Embryonic facial prominence (tissue), 1 donor: Measurements from ENCODE around the gene ARHGEF17.

Source experiments
- DNase-seq: peaks from one replicate; pipeline ENCODE4 v3.0.0-alpha.2; 2016; ENCODE audit errors: extremely low spot score

The ARHGEF17 gene

GRCh38 chr11:73333173-73333572 is 25.1 kb downstream of the ARHGEF17 start:
- DNase-seq, result no peak

- DNase-seq, result no peak
These were observed 25.7 kb downstream of the ARHGEF17 start for GRCh38 chr11:73333640-73334383.

DNA sequence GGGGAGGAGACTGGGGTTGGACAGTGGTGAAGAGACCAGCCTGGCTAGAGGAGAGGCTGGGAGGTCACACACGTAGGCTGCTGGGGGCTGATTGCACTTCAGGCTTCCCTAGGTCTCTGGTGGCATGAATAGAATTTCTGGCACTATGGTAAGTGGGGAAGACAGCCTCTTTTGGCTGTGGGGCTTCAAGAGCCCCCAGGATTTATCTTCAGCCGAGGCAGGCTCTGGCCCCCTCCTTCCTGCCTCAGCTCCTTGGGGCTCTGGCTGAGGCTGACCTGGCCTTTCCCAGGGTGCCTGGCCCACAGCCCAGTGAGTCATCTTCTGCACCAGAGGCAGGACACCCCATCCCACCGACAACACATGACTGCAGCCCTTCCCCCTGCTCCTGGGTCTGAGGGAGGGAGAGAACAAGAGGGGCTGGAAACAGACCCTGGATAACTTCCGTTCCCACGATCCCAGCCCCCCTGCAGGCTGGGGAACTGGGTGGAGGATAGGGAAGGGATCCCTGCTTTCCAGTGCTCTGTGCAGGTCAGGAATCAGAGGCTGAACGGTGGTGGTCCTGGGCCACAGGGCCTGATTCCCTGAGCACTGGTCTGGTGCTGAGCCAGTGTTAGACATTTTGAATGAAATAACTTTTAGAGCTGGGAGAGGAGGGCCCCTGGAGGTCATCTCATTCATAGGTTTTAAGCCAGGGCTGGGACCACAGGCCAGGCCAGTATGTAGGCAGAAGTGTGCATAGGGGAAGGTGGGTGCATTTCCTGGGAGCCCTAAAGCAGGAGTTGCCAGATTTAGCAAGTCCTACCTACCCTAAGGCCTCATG is 26.5 kb downstream of the ARHGEF17 start:
- no peak for DNase-seq

- peak; percentile 73 for DNase-seq
These were observed 27.3 kb downstream of the ARHGEF17 start for GRCh38 chr11:73335204-73335923.

DNA sequence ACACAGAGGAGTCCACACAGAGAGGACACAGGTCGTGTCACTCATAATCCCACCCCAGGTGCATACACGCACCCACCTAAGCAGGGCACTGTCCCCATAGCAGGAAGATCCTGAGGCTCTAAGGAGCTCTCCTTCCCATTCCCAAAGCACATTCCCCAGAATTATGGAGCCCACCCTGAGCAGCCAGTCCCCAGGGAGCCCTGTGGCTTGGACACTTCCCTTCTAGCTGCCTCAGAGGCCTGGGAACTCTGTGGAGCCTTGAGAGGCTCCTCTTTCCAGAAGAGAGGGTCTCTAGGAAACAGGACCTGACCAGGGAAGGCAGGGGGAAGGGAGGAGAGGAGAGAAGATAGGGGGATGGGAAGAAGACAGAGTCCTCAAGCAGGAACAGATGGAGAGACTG is 29.8 kb downstream of the ARHGEF17 start:
- no peak for DNase-seq

DNA sequence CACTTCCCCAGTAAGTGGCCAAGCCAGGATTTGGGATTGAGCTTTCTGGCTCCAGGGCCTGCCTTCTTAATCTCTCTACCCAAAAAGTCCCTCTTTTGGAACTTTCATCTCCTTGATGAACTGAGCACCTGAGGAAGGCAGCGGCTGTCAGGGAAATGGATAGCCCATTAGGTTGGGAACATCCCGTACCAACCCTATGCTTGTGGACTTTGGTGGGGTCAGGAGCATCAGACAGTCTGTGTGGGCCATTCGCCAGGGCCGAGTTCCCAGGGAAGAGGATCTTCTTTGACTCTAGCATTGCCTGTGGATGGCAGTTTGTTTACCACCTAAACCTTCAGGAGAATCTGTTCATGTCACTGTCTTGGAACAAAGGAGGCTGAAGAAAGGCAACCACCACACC is 30.2 kb downstream of the ARHGEF17 start:
- no peak for DNase-seq

GRCh38 chr11:73340164-73340563 is 32.1 kb downstream of the ARHGEF17 start:
- no peak for DNase-seq

DNA sequence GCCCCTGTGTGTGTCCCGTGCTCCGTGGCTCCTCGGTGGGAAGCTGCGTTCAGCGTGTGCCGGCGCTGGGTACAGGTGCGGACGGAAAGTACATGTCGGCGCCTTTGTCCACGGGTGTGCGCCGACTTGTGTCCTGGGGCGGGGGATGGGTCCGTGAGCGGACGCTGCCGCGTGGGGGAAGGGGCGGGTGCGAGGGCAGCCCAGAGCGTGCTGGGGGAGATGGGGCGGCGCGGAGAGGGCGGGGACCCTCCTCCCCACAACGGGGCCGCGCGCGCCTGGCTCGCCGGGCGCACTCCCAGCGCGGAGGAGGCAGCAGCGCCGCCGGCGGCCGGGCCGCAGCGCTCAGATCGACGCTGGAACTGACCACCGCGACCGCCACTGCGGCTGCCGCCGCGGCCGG is 34.6 kb downstream of the ARHGEF17 start:
- DNase-seq, result no peak

GRCh38 chr11:73343076-73343873 is 35.2 kb downstream of the ARHGEF17 start:
- no peak for DNase-seq

GRCh38 chr11:73344191-73344607 is 36.1 kb downstream of the ARHGEF17 start:
- DNase-seq, result no peak

DNA sequence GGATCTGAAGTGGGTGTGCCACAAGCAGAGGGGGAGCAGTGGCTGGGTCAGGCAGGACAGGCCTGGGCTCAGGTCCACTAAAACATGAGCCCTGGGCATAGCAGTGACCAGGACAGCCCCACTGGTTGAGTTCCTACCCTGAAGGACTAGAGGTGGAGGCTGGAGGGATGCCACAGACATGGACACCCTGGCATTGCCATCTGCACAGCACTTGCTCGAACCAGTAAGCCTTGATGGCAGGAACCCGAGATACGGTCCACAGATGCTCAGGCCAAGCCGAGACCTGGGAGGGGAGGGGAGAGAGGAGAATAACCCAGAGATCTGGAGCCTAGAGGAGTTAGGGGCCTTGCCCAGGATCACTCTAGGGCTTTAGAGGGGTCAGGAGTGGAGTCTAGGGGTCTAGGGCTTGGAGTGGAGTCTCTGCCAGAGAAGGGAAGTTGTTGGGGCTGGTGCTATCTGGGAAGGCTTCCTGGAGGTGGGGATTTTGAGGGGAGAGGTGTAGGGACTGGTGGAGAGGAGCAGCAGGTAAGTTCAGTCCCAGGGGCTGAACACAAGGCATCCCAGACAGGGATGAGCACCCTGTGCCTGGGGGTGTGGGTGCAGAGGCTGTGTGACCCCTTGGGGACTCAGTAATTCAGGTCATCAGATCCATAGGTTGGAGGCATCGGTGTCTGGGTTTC is 37.5 kb downstream of the ARHGEF17 start:
- no peak for DNase-seq

GRCh38 chr11:73346186-73346935 is 38.3 kb downstream of the ARHGEF17 start:
- no peak for DNase-seq

- DNase-seq, result no peak
These were observed 39.0 kb downstream of the ARHGEF17 start for GRCh38 chr11:73347067-73347466.

- DNase-seq, result no peak
These were observed 40.8 kb downstream of the ARHGEF17 start for GRCh38 chr11:73348838-73349237.

GRCh38 chr11:73349633-73350032 is 41.6 kb downstream of the ARHGEF17 start:
- DNase-seq, result no peak

- DNase-seq, result peak; percentile 54
These were observed 43.0 kb downstream of the ARHGEF17 start for GRCh38 chr11:73350908-73351636.

- DNase-seq, result no peak
These were observed 45.3 kb downstream of the ARHGEF17 start for GRCh38 chr11:73353422-73353821.

DNA sequence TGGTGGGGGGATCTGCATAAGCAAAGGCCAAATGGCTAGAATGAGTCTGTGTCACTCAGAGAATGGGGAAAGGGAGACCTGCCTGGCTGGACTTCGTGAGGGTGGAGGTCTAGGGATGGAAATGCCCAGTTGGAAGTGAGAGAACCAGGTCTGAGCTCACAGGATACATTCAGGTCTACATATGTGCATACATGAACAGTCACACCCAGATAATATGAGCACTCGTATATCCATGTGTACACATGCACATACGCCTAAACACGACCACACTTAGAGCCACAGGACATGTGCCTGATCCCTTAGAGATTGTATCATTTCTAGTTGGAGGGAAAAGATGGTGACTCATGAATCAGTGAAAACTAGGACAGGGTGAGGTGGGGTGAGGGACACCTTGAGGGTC is 47.0 kb downstream of the ARHGEF17 start:
- DNase-seq, result no peak

GRCh38 chr11:73356979-73357860 is 49.1 kb downstream of the ARHGEF17 start:
- DNase-seq, result no peak
